Activated CD8-positive, alpha-beta T cell treated with anti-CD3 and anti-CD28 coated beads for 36 hours (primary cell): ENCODE results near the gene MTF2. TPM values are rescaled to one million over a fixed set of nuclear protein-coding genes. Genes with fewer than 3 reads are reported as not detected.
"Not testable (repeated sequence)": the region's sequence is repeated elsewhere in the genome, so short reads cannot be mapped to it uniquely, and the experiment has no call there.

Source experiments
- ATAC-seq: fragments of 200-7000 bp; cut with Tn5 transposase; one replicate; pipeline ENCODE4 v1.10.0; 2021; ENCODE audit warnings: mild to moderate bottlenecking, moderate library complexity
- CTCF ChIA-PET: fragments of 350-600 bp; sonication (Branson Sonifier 250); formaldehyde crosslinking; loops from one replicate; lab custom pipeline; 2021; ENCODE audit warnings: antibody characterized with exemption; lab: Charles Lee
- POLR2A ChIA-PET: fragments of 350-600 bp; sonication (Branson Sonifier 250); formaldehyde crosslinking; loops from one replicate; lab custom pipeline; 2021; ENCODE audit warnings: antibody characterized with exemption; lab: Charles Lee
- DNase-seq: peaks from one replicate; pipeline ENCODE4 v3.0.0-alpha.2; 2020
- H3K27ac Mint-ChIP-seq: one replicate; pipeline ENCODE4 v1.8.0; 2021; ENCODE audit warnings: mild to moderate bottlenecking, mixed read lengths
- H3K27me3 Mint-ChIP-seq: one replicate; pipeline ENCODE4 v1.8.0; 2021; ENCODE audit warnings: mixed read lengths
- H3K36me3 Mint-ChIP-seq: one replicate; pipeline ENCODE4 v1.8.0; 2021; ENCODE audit warnings: low read depth, mixed read lengths
- H3K4me1 Mint-ChIP-seq: one replicate; pipeline ENCODE4 v1.8.0; 2021; ENCODE audit warnings: low read depth, mixed read lengths
- H3K4me3 Mint-ChIP-seq: one replicate; pipeline ENCODE4 v1.8.0; 2021; ENCODE audit warnings: mild to moderate bottlenecking, moderate library complexity, mixed read lengths
- H3K9me3 Mint-ChIP-seq: one replicate; pipeline ENCODE4 v1.8.0; 2021; ENCODE audit warnings: mixed read lengths
- intact Hi-C: fragments of 100-400 bp; cut with micrococcal nuclease; formaldehyde crosslinking; loops from one replicate; pipeline ENCODE4 v1.10.0; 2022
- total RNA-seq, 2 experiments: library from RNA; stranded (reverse); gene quantifications; one replicate each; pipeline ENCODE4 v1.2.3, GENCODE V29; 2021
- TF ChIP-seq, protein P1 (sequence below): fragments of 200-600 bp; IDR thresholded peaks from one replicate; pipeline ENCODE4 v1.8.0; 2022; ENCODE audit warnings: antibody characterized with exemption, mild to moderate bottlenecking

MTF2 gene
- total RNA-seq, 2 experiments from 2014 or later = 65.0 to 70.9 TPM

DNA sequence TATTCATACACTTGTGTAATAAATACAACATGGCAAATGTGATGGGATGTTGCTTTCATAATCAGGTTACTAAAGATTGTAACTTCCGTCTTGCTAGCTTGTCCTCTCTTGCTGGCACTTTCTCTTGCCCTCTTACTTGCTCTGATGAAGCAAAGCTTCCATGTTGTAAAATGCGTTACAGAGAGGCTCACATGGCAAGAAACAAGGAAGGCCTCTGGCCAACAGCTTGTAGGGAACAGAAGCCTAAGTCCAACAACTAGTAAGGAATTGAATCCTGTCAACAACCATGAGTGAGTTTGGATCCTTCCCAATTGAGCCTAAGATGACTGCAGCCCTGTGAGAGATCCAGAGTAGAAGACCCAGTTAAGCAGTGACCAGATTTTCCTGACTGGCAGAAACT lies 85.7 kb downstream of the MTF2 start:
- peak overlapping the region; percentile 12 for H3K27ac Mint-ChIP-seq
- no peak for ATAC-seq

DNA sequence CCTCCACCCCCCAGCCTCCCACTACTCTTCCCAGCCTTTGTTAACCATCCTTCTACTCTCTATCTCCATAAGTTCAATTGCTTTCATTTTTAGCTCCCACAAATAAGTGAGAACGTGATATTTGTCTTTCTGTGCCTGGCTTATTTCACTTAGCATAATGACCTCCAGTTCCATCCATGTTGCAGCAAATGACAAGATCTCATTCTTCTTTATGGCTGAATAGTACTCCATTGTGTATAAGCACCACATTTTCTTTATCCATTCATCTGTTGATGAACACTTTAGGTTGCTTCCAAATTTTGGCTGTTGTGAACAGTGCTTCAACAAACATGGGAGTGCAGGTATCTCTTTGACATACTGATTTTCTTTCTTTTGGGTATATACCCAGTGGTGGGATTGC lies 86.8 kb downstream of the MTF2 start:
- CTCF ChIA-PET = interaction anchor here (1.9 kb wide), 1 partner anchor 86 kb away, joined by 4 read pairs; no protein-coding TSS in a partner anchor
- DNase-seq, intact Hi-C loops, ATAC-seq, H3K27me3 Mint-ChIP-seq, H3K27ac Mint-ChIP-seq, POLR2A ChIA-PET, H3K4me3 Mint-ChIP-seq: not testable (repeated sequence)
- Mint-ChIP-seq H3K9me3 (peaks cover 13% of the 10 kb centered on the region), H3K4me1 (peaks cover 42% of the 10 kb centered on the region), H3K36me3 (peaks cover 45% of the 10 kb centered on the region)

More for the DNA sequence above, 85.7 kb downstream of the MTF2 start:
- DNase-seq = no peak
- Mint-ChIP-seq H3K36me3 (peaks cover 42% of the 10 kb centered on the region), H3K4me3 (no peak overlapping the region), H3K27me3 (no peaks in the 10 kb centered on the region), H3K4me1 (peaks cover 39% of the 10 kb centered on the region), H3K9me3 (peaks cover 11% of the 10 kb centered on the region)
- TF ChIP-seq, protein P1, sequence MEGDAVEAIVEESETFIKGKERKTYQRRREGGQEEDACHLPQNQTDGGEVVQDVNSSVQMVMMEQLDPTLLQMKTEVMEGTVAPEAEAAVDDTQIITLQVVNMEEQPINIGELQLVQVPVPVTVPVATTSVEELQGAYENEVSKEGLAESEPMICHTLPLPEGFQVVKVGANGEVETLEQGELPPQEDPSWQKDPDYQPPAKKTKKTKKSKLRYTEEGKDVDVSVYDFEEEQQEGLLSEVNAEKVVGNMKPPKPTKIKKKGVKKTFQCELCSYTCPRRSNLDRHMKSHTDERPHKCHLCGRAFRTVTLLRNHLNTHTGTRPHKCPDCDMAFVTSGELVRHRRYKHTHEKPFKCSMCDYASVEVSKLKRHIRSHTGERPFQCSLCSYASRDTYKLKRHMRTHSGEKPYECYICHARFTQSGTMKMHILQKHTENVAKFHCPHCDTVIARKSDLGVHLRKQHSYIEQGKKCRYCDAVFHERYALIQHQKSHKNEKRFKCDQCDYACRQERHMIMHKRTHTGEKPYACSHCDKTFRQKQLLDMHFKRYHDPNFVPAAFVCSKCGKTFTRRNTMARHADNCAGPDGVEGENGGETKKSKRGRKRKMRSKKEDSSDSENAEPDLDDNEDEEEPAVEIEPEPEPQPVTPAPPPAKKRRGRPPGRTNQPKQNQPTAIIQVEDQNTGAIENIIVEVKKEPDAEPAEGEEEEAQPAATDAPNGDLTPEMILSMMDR = no peak
- CTCF ChIA-PET = interaction anchor here (1.0 to 2.2 kb wide), 3 partner anchors 9 to 85 kb away, joined by 3 to 6 read pairs (median 4); no protein-coding TSS in a partner anchor
- POLR2A ChIA-PET = no interaction called here
- intact Hi-C loops = no loop called here

DNA sequence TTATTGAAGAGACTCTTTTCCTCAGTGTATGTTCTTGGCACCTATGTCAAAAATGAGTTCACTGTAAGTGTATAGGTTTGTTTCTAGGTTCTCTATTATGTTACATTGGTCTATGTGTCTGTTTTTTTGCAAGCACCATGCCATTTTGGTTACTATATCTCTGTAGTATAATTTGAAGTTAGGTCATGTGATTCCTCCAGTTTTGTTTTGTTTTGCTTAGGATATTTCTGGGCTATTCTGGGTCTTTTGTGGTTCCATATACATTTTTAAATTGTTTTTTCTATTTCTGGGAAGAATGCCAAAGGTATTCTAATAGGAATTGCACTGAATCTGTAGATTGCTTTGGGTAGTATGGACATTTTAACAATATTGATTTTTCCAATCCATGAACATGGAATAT lies 87.9 kb downstream of the MTF2 start:
- intact Hi-C loops = no loop called here
- H3K4me3 Mint-ChIP-seq = no peak overlapping the region
- H3K27ac Mint-ChIP-seq = no peak overlapping the region
- peaks cover 43% of the 10 kb centered on the region for H3K36me3 Mint-ChIP-seq
- H3K9me3 Mint-ChIP-seq = peaks cover 13% of the 10 kb centered on the region
- DNase-seq = no peak
- CTCF ChIA-PET = no interaction called here
- peaks cover 45% of the 10 kb centered on the region for H3K4me1 Mint-ChIP-seq
- H3K27me3 Mint-ChIP-seq = no peaks in the 10 kb centered on the region
- TF ChIP-seq, protein P1 = no peak
- no peak for ATAC-seq
- POLR2A ChIA-PET = interaction anchor here (0.5 kb wide), 1 partner anchor 22 kb away, joined by 3 read pairs; no protein-coding TSS in a partner anchor

- Mint-ChIP-seq H3K9me3 (peaks cover 13% of the 10 kb centered on the region), H3K36me3 (peaks cover 44% of the 10 kb centered on the region), H3K4me1 (peaks cover 52% of the 10 kb centered on the region)
- H3K4me3 Mint-ChIP-seq, intact Hi-C loops, ATAC-seq, H3K27ac Mint-ChIP-seq, H3K27me3 Mint-ChIP-seq, DNase-seq: not testable (repeated sequence)
- CTCF ChIA-PET = interaction anchor here (1.4 to 1.6 kb wide), 2 partner anchors 90 to 134 kb away, joined by 5 read pairs; no protein-coding TSS in a partner anchor
- POLR2A ChIA-PET = interaction anchor here (0.5 to 1.0 kb wide), 3 partner anchors 13 to 194 kb away, joined by 3 read pairs; no protein-coding TSS in a partner anchor
Measured at GRCh38 chr1:93170141-93170678, 91.1 kb downstream of the MTF2 start.

DNA sequence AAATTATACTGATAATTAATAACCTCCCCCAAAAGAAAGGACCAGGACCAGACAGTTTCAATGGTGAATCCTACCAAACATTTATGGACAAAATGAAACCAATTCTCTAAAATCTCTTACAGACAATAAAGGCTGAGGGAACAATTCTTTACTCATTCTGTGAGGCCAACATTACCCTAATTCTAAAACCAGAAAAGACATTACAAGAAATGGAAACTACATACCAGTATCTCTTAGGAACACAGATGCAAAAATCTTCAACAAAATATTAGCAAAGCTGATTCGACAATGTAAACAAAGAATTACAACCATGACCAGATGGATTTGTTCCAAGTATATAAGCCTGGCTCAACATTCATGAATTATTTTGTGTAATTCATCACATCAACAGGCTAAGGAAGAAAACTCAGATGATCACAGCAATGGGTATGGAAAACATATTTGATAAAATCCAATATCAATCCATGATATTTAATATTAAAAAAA lies 92.5 kb downstream of the MTF2 start:
- peak overlapping the region; percentile 77 for H3K4me3 Mint-ChIP-seq
- CTCF ChIA-PET = interaction anchor here (1.4 to 1.6 kb wide), 2 partner anchors 91 to 133 kb away, joined by 5 read pairs; no protein-coding TSS in a partner anchor
- TF ChIP-seq, protein P1 = no peak
- DNase-seq = no peak
- POLR2A ChIA-PET = interaction anchor here (0.7 kb wide), 1 partner anchor 70 kb away, joined by 3 read pairs; no protein-coding TSS in a partner anchor
- H3K4me1 Mint-ChIP-seq = peaks cover 55% of the 10 kb centered on the region
- H3K27me3 Mint-ChIP-seq = no peaks in the 10 kb centered on the region
- H3K27ac Mint-ChIP-seq = peak overlapping the region; percentile 77
- peaks cover 9% of the 10 kb centered on the region for H3K9me3 Mint-ChIP-seq
- H3K36me3 Mint-ChIP-seq = peaks cover 44% of the 10 kb centered on the region
- ATAC-seq = peak; percentile 27
- intact Hi-C loops = no loop called here

GRCh38 chr1:93172778-93173177 lies 93.7 kb downstream of the MTF2 start:
- Mint-ChIP-seq H3K27ac (no peak overlapping the region), H3K4me3 (no peak overlapping the region), H3K9me3 (peaks cover 5% of the 10 kb centered on the region), H3K36me3 (peaks cover 38% of the 10 kb centered on the region), H3K27me3 (no peaks in the 10 kb centered on the region), H3K4me1 (peaks cover 60% of the 10 kb centered on the region)
- ChIA-PET POLR2A (no interaction called here), CTCF (no interaction called here)
- ATAC-seq (no peak), DNase-seq (no peak)
- intact Hi-C loops = no loop called here
- TF ChIP-seq, protein P1 = no peak

- CTCF ChIA-PET = interaction anchor here (1.7 kb wide), 1 partner anchor 10 kb away, joined by 6 read pairs; no protein-coding TSS in a partner anchor
- H3K27me3 Mint-ChIP-seq, H3K27ac Mint-ChIP-seq, intact Hi-C loops, H3K9me3 Mint-ChIP-seq, POLR2A ChIA-PET, H3K4me3 Mint-ChIP-seq, ATAC-seq, DNase-seq: not testable (repeated sequence)
- peaks cover 54% of the 10 kb centered on the region for H3K4me1 Mint-ChIP-seq
- H3K36me3 Mint-ChIP-seq = peaks cover 34% of the 10 kb centered on the region
Measured at GRCh38 chr1:93174638-93175037, 95.6 kb downstream of the MTF2 start.
